Duodenal mucosa (tissue), 2 donors: ENCODE results near the gene MVB12B.

Source experiments
- H3K27ac ChIP-seq: one replicate; pipeline ENCODE4 v1.7.0; 2013; ENCODE audit warnings: low read depth, low read length
- H3K27me3 ChIP-seq, 2 donors: one replicate each; pipeline ENCODE4 v1.7.0; 2013; ENCODE audit warnings: low read length in 2 of 2, control low read depth in 1 of 2; ENCODE audit not compliant: insufficient read depth in 2 of 2, control insufficient read depth in 1 of 2
- H3K36me3 ChIP-seq, 2 donors: one replicate each; pipeline ENCODE4 v1.7.0; 2013; ENCODE audit warnings: low read length in 2 of 2, control low read depth in 1 of 2; ENCODE audit not compliant: insufficient read depth in 2 of 2, control insufficient read depth in 1 of 2
- H3K4me1 ChIP-seq, 2 donors: one replicate each; pipeline ENCODE4 v1.7.0; 2013; ENCODE audit warnings: low read length in 2 of 2, control low read depth in 1 of 2; ENCODE audit not compliant: insufficient read depth in 2 of 2, control insufficient read depth in 1 of 2
- H3K4me3 ChIP-seq, 2 donors: one replicate each; pipeline ENCODE4 v1.7.0; 2013; ENCODE audit warnings: low read length in 2 of 2, low read depth in 1 of 2
- H3K9ac ChIP-seq, 2 donors: one replicate each; pipeline ENCODE4 v1.7.0; 2013; ENCODE audit warnings: low read length in 2 of 2, low read depth in 1 of 2
- H3K9me3 ChIP-seq, 2 donors: one replicate each; pipeline ENCODE4 v1.7.0; 2013; ENCODE audit warnings: low read length in 2 of 2, control low read depth in 1 of 2; ENCODE audit not compliant: control insufficient read depth in 1 of 2

The MVB12B gene

GRCh38 chr9:126330536-126330935 lies 3.9 kb downstream of the MVB12B start:
- H3K36me3 ChIP-seq: no peaks in the 10 kb centered on the region
- no peaks in the 10 kb centered on the region for H3K9me3 ChIP-seq
- no peak overlapping the region for H3K9ac ChIP-seq
- H3K27ac ChIP-seq: no peak overlapping the region
- H3K27me3 ChIP-seq: no peaks in the 10 kb centered on the region
- peaks cover 4 to 21% of the 10 kb centered on the region in 2 donors for H3K4me1 ChIP-seq
- no peak overlapping the region for H3K4me3 ChIP-seq

GRCh38 chr9:126331964-126332748 lies 5.5 kb downstream of the MVB12B start:
- H3K4me1 ChIP-seq: peaks cover 4 to 27% of the 10 kb centered on the region in 2 donors
- no peaks in the 10 kb centered on the region for H3K27me3 ChIP-seq
- no peaks in the 10 kb centered on the region for H3K36me3 ChIP-seq
- H3K9ac ChIP-seq: no peak overlapping the region
- H3K27ac ChIP-seq: no peak overlapping the region
- H3K9me3 ChIP-seq: no peaks in the 10 kb centered on the region
- no peak overlapping the region for H3K4me3 ChIP-seq

DNA sequence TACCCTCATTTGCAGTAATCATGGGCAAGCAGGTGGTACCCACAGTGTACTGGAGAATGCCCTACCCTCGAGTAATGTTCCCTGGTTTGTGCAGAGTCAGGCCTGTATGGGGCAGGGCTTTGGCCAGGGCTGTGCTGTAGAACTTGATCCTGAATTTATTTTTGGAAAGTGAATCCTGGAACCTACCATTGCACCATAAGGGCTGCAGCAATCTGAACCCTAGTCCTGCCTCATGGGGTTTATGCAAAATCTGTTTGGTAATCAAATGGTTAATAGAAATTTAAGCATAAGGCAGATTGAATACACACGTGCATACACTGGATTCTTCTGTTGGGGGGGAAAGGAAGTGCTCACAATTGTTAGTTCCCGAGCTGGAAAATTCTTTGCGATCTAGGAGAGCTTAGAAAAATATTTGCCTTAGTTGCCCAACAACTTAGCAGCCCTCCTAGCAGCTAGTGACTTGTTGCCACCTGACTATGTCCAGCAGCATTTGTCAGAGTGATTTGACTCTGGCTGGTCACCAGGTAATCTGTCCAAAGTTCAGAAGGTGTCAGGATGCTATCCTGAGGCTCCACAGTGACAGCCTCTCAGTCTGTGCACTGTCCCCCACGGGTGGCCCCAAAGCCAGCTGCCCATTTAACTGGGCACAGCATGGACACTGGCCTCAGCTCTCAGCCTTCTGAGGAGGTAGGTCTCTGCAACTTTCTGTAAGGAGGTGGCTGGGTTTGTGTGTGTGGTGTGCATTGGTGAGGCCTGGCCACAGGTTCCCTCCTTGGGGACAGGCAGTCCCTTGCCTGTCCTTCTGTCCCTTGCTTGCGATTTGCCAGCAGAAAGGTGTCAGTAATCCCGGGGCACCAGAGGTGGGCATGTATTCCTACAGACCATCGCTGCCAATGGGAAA lies 8.3 kb downstream of the MVB12B start:
- no peaks in the 10 kb centered on the region for H3K9me3 ChIP-seq
- peaks cover 6 to 16% of the 10 kb centered on the region in 2 donors for H3K4me1 ChIP-seq
- H3K9ac ChIP-seq: no peak overlapping the region
- H3K27ac ChIP-seq: no peak overlapping the region
- H3K36me3 ChIP-seq: no peaks in the 10 kb centered on the region
- no peak overlapping the region for H3K4me3 ChIP-seq
- H3K27me3 ChIP-seq: no peaks in the 10 kb centered on the region

- no peaks in the 10 kb centered on the region for H3K9me3 ChIP-seq
- H3K27ac ChIP-seq: no peak overlapping the region
- no peak overlapping the region for H3K9ac ChIP-seq
- peaks cover 0 to 8% of the 10 kb centered on the region in 2 donors for H3K36me3 ChIP-seq
- H3K4me3 ChIP-seq: no peak overlapping the region
- no peaks in the 10 kb centered on the region for H3K27me3 ChIP-seq
- peaks cover 6 to 16% of the 10 kb centered on the region in 2 donors for H3K4me1 ChIP-seq
These were observed 9.5 kb downstream of the MVB12B start for GRCh38 chr9:126335837-126336735.

DNA sequence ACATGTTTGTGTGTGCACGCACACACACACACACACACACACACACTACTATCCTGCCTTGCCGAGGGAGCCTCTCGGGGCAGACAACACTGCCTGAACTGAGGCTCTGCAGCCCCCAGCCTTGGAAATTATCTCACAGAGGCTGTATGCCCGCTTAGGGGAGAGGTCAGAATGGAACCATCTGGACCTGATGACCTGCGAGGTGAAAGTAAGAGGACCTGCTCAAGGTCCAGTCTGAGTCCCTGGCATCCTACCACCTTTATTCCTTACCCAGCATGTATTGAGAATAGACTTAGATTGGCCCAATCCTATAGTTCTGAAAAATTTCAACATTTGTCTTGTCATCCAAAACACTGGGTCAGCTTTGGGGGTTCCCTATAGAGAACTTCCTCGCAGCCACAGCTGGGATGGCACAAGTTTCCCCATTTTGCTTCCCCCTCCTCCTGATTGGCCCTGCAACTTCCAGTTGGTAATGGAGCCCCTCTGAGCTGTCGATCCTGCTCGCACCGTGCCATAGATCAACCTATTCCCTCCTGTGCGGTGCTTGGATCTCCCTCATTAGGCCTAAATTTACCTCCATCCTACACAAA lies 10.2 kb downstream of the MVB12B start:
- no peak overlapping the region for H3K27ac ChIP-seq
- H3K4me1 ChIP-seq: peaks cover 6 to 16% of the 10 kb centered on the region in 2 donors
- H3K4me3 ChIP-seq: no peak overlapping the region

DNA sequence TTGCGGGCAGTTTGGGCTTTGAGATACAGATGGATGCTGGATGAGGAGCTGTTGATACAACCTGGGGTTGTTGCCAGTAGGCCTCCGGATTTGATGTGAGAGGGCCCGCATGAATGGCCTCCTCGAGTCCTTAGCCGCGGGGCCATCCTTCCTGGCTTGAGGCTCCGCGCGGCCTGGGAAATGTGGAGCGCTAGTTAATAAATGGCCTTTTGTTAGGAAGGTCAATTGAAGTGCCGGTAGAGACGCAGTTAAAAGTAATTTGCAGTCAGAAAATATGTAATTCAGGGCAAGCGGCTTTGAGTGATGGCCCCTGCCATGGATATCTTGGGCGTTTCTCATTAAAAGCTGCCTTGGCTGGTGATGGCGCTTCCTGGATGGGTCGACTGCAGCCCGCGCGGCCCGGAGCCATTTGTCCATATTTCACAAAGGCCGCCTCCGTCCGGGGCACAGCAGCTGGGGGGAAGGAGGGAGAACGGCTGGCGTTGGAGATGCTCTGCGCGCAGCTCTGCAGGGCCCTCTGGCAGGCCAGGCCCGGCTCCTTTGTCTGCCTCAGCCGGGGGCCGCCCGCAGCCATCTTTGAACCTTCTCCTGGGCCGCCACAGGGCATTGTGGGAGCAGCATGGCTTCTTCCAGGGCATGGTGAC lies 11.2 kb downstream of the MVB12B start:
- H3K27me3 ChIP-seq: no peaks in the 10 kb centered on the region
- peaks cover 8 to 20% of the 10 kb centered on the region in 2 donors for H3K4me1 ChIP-seq
- H3K9me3 ChIP-seq: no peaks in the 10 kb centered on the region
- H3K4me3 ChIP-seq: no peak overlapping the region
- H3K27ac ChIP-seq: no peak overlapping the region
- H3K36me3 ChIP-seq: peaks cover 0 to 10% of the 10 kb centered on the region in 2 donors
- H3K9ac ChIP-seq: no peak overlapping the region

More for the DNA sequence above, 10.2 kb downstream of the MVB12B start:
- H3K9ac ChIP-seq: no peak overlapping the region
- H3K9me3 ChIP-seq: no peaks in the 10 kb centered on the region
- no peaks in the 10 kb centered on the region for H3K27me3 ChIP-seq
- peaks cover 0 to 10% of the 10 kb centered on the region in 2 donors for H3K36me3 ChIP-seq

DNA sequence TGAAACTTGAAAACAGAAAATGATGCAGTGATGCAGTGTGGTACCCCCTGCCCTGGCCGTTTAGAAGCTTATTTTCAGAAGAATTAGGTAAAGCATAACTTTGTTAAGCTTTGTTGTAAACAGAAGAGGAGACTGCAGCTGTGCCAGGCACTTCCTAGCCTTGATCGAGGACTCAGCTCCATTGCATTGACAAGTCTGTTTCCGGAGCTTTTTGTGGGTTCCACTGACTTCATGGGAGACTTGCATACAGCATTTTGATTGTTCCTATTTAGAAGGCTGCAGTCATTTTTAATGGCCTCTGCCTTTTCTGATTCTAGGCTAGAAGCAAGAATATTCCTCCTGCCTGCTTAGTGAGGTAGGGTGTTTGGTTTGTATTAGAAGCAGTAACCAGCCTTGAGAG lies 12.3 kb downstream of the MVB12B start:
- H3K4me1 ChIP-seq: peaks cover 15 to 23% of the 10 kb centered on the region in 2 donors
- H3K36me3 ChIP-seq: peaks cover 0 to 10% of the 10 kb centered on the region in 2 donors
- no peaks in the 10 kb centered on the region for H3K27me3 ChIP-seq
- H3K9me3 ChIP-seq: no peaks in the 10 kb centered on the region
- no peak overlapping the region for H3K27ac ChIP-seq
- H3K4me3 ChIP-seq: no peak overlapping the region
- H3K9ac ChIP-seq: no peak overlapping the region

DNA sequence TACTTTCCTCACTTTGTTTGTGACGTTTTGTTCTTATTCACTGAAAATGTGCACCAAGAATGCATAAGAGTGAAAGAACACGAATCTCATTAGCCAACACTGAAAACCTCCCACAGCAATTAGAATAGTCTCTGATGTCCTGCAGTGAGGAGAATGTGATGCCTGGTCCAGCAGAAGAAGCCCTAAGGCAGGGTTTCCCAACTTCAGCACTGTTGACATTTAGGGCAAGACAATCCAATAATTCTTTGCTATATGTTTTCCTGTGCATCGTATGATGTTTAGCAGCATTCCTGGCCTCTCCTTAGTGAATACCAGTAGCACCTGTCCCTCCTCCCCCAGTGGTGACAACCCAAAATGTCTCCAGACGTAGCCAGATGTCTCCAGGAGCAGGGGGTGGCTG lies 14.8 kb downstream of the MVB12B start:
- no peaks in the 10 kb centered on the region for H3K27me3 ChIP-seq
- H3K36me3 ChIP-seq: peaks cover 0 to 10% of the 10 kb centered on the region in 2 donors
- no peak overlapping the region for H3K27ac ChIP-seq
- H3K9ac ChIP-seq: no peak overlapping the region
- H3K9me3 ChIP-seq: no peaks in the 10 kb centered on the region
- H3K4me3 ChIP-seq: no peak overlapping the region
- peaks cover 11 to 15% of the 10 kb centered on the region in 2 donors for H3K4me1 ChIP-seq

DNA sequence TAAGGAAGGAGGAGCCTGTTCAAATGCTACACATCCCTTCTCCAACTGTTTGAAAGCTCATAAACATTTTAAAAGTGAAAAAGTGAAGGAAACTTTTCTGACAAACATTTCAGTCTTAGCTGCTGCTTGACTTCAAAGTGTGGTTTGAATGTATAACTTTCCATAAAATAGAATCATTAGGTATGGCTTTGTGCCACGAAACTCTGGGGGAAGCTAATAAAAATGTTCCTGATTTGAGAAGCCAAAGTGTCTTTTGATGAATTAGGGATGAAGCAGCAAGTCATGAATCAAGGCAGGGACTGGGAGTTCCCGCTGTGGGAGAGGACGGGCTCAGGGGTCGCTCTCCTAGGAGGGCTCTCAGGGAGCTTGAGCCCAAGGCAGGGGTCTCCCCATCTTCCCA lies 15.3 kb downstream of the MVB12B start:
- Histone ChIP-seq H3K9me3 (no peaks in the 10 kb centered on the region), H3K27me3 (no peaks in the 10 kb centered on the region), H3K27ac (no peak overlapping the region), H3K36me3 (peaks cover 0 to 10% of the 10 kb centered on the region in 2 donors), H3K4me1 (peaks cover 8 to 15% of the 10 kb centered on the region in 2 donors), H3K4me3 (no peak overlapping the region), H3K9ac (no peak overlapping the region)
